Stimulated activated naive B cell treated with anti-CD40 and anti-IgM and Interleukin-4, amounts not matched to agents 10 μg/mL and 1 μg/mL and 100 μg/mL, for 72 hours (primary cell): ENCODE results near the gene PLPP7.

ENCODE experiments used
- ATAC-seq, 2 donors: fragments of 150-1000 bp; cut with Tn5 transposase; replicated peaks; 2 replicates each; pipeline ENCODE4 v1.10.0; 2021; ENCODE audit warnings: moderate library complexity in 1 of 2
- DNase-seq: peaks from one replicate; pipeline ENCODE4 v3.0.0; 2021
- H3K27ac Mint-ChIP-seq: one replicate; pipeline ENCODE4 v1.8.0; 2022; ENCODE audit warnings: mild to moderate bottlenecking, mixed read lengths
- H3K27me3 Mint-ChIP-seq, 2 donors: one replicate each; pipeline ENCODE4 v1.8.0; 2022; ENCODE audit warnings: mixed read lengths in 2 of 2
- H3K36me3 Mint-ChIP-seq, 2 donors: one replicate each; pipeline ENCODE4 v1.8.0; 2022; ENCODE audit warnings: mixed read lengths in 2 of 2, mild to moderate bottlenecking in 1 of 2
- H3K4me1 Mint-ChIP-seq, 2 donors: one replicate each; pipeline ENCODE4 v1.8.0; 2022; ENCODE audit warnings: mixed read lengths in 2 of 2, mild to moderate bottlenecking in 1 of 2
- H3K4me3 Mint-ChIP-seq, 2 donors: one replicate each; pipeline ENCODE4 v1.8.0; 2022; ENCODE audit warnings: mild to moderate bottlenecking in 2 of 2, mixed read lengths in 2 of 2, moderate library complexity in 1 of 2
- H3K9me3 Mint-ChIP-seq, 2 donors: one replicate each; pipeline ENCODE4 v1.8.0; 2022; ENCODE audit warnings: mixed read lengths in 2 of 2, mild to moderate bottlenecking in 1 of 2

PLPP7 gene

GRCh38 chr9:131273856-131274673 is 15.5 kb upstream of the PLPP7 start:
- Mint-ChIP-seq H3K36me3 (peaks cover 3 to 13% of the 10 kb centered on the region in 2 donors), H3K4me1 (peaks cover 38 to 62% of the 10 kb centered on the region in 2 donors), H3K4me3 (peak overlapping the region; percentile 90 to 96), H3K27ac (peak overlapping the region; percentile 94), H3K9me3 (no peaks in the 10 kb centered on the region), H3K27me3 (no peaks in the 10 kb centered on the region)
- DNase-seq: peak; percentile 13
- ATAC-seq: peak in 1 of 2 donors; percentile 7

- Mint-ChIP-seq H3K4me3 (peak overlapping the region; percentile 90 to 96), H3K27me3 (no peaks in the 10 kb centered on the region), H3K9me3 (no peaks in the 10 kb centered on the region), H3K36me3 (peaks cover 3 to 13% of the 10 kb centered on the region in 2 donors), H3K4me1 (peaks cover 33 to 56% of the 10 kb centered on the region in 2 donors), H3K27ac (peak overlapping the region; percentile 94)
- ATAC-seq (peak; percentile 49 to 53), DNase-seq (no peak)
Measured at GRCh38 chr9:131274674-131275331, 14.7 kb upstream of the PLPP7 start.

- Mint-ChIP-seq H3K36me3 (peaks cover 3 to 9% of the 10 kb centered on the region in 2 donors), H3K4me3 (peak overlapping the region; percentile 90 to 96), H3K9me3 (no peaks in the 10 kb centered on the region), H3K27ac (peak overlapping the region; percentile 94), H3K4me1 (peaks cover 29 to 49% of the 10 kb centered on the region in 2 donors), H3K27me3 (no peaks in the 10 kb centered on the region)
- ATAC-seq: peak; percentile 42 to 50
- peak; percentile 43 for DNase-seq
Measured at GRCh38 chr9:131275332-131276093, 14.0 kb upstream of the PLPP7 start.

- Mint-ChIP-seq H3K4me3 (peak within 1 kb of the TSS; percentile 90 to 96), H3K4me1 (peaks cover 22 to 45% of the 10 kb centered on the region in 2 donors), H3K27me3 (peaks cover 5 to 6% of the 10 kb centered on the region in 2 donors), H3K9me3 (no peaks in the 10 kb centered on the region), H3K36me3 (peaks cover 3 to 9% of the 10 kb centered on the region in 2 donors), H3K27ac (peak within 1 kb of the TSS; percentile 94)
- ATAC-seq (peak; percentile 10 to 16), DNase-seq (peak; percentile 21)
Measured at GRCh38 chr9:131276094-131276888, 13.2 kb upstream of the PLPP7 start, which contains the start of gene FAM78A. Gene FAM78A (minus strand): TSS chr9:131276510. CDS start chr9:131276179, 331 bp downstream.

GRCh38 chr9:131276891-131277286 is 12.6 kb upstream of the PLPP7 start:
- no peak for DNase-seq
- H3K27me3 Mint-ChIP-seq: peaks cover 8 to 12% of the 10 kb centered on the region in 2 donors
- H3K9me3 Mint-ChIP-seq: no peaks in the 10 kb centered on the region
- peak overlapping the region; percentile 34 to 90 for H3K4me3 Mint-ChIP-seq
- H3K36me3 Mint-ChIP-seq: peaks cover 3 to 9% of the 10 kb centered on the region in 2 donors
- no peak overlapping the region for H3K27ac Mint-ChIP-seq
- peak; percentile 15 to 21 for ATAC-seq
- peaks cover 21 to 42% of the 10 kb centered on the region in 2 donors for H3K4me1 Mint-ChIP-seq

GRCh38 chr9:131277287-131277909 is 12.1 kb upstream of the PLPP7 start:
- H3K9me3 Mint-ChIP-seq: no peaks in the 10 kb centered on the region
- peak; percentile 5 to 18 for ATAC-seq
- peaks cover 13 to 17% of the 10 kb centered on the region in 2 donors for H3K27me3 Mint-ChIP-seq
- no peak overlapping the region for H3K27ac Mint-ChIP-seq
- H3K4me1 Mint-ChIP-seq: peaks cover 22 to 42% of the 10 kb centered on the region in 2 donors
- peaks cover 3 to 9% of the 10 kb centered on the region in 2 donors for H3K36me3 Mint-ChIP-seq
- DNase-seq: peak; percentile 13
- peak overlapping the region; percentile 34 to 90 for H3K4me3 Mint-ChIP-seq

- Mint-ChIP-seq H3K27ac (peak overlapping the region; percentile 91), H3K9me3 (no peaks in the 10 kb centered on the region), H3K4me3 (peak overlapping the region; percentile 90 to 93), H3K27me3 (peaks cover 14 to 20% of the 10 kb centered on the region in 2 donors), H3K4me1 (peaks cover 19 to 37% of the 10 kb centered on the region in 2 donors), H3K36me3 (peaks cover 0 to 9% of the 10 kb centered on the region in 2 donors)
- ATAC-seq (peak; percentile 53 to 63), DNase-seq (peak; percentile 54)
Measured at GRCh38 chr9:131277910-131278701, 11.4 kb upstream of the PLPP7 start.

- ATAC-seq: no peak
- no peak for DNase-seq
- no peak overlapping the region for H3K27ac Mint-ChIP-seq
Measured at GRCh38 chr9:131278702-131279111, 10.8 kb upstream of the PLPP7 start.

GRCh38 chr9:131279196-131279862 is 10.2 kb upstream of the PLPP7 start:
- H3K36me3 Mint-ChIP-seq: peaks cover 0 to 8% of the 10 kb centered on the region in 2 donors
- no peaks in the 10 kb centered on the region for H3K9me3 Mint-ChIP-seq
- DNase-seq (no peak), ATAC-seq (no peak)
- H3K27ac Mint-ChIP-seq: no peak overlapping the region
- no peak overlapping the region for H3K4me3 Mint-ChIP-seq
- peaks cover 14 to 25% of the 10 kb centered on the region in 2 donors for H3K27me3 Mint-ChIP-seq
- peaks cover 15 to 25% of the 10 kb centered on the region in 2 donors for H3K4me1 Mint-ChIP-seq

More at GRCh38 chr9:131278702-131279111, 10.8 kb upstream of the PLPP7 start:
- peaks cover 14 to 25% of the 10 kb centered on the region in 2 donors for H3K27me3 Mint-ChIP-seq
- H3K36me3 Mint-ChIP-seq: peaks cover 0 to 9% of the 10 kb centered on the region in 2 donors
- no peak overlapping the region for H3K4me3 Mint-ChIP-seq
- H3K4me1 Mint-ChIP-seq: peaks cover 19 to 31% of the 10 kb centered on the region in 2 donors
- H3K9me3 Mint-ChIP-seq: no peaks in the 10 kb centered on the region

- no peak for DNase-seq
- peaks cover 12 to 20% of the 10 kb centered on the region in 2 donors for H3K4me1 Mint-ChIP-seq
- no peaks in the 10 kb centered on the region for H3K9me3 Mint-ChIP-seq
- ATAC-seq: no peak
- peaks cover 0 to 6% of the 10 kb centered on the region in 2 donors for H3K36me3 Mint-ChIP-seq
- H3K27me3 Mint-ChIP-seq: peaks cover 14 to 25% of the 10 kb centered on the region in 2 donors
- no peak overlapping the region for H3K27ac Mint-ChIP-seq
- no peak overlapping the region for H3K4me3 Mint-ChIP-seq
Measured at GRCh38 chr9:131279863-131280570, 9.5 kb upstream of the PLPP7 start.

GRCh38 chr9:131280660-131281059 is 8.9 kb upstream of the PLPP7 start:
- Mint-ChIP-seq H3K36me3 (peaks cover 0 to 3% of the 10 kb centered on the region in 2 donors), H3K4me1 (peaks cover 12 to 20% of the 10 kb centered on the region in 2 donors), H3K27ac (no peak overlapping the region), H3K9me3 (no peaks in the 10 kb centered on the region), H3K27me3 (peaks cover 14 to 25% of the 10 kb centered on the region in 2 donors), H3K4me3 (no peak overlapping the region)
- ATAC-seq: no peak
- DNase-seq: no peak
